22Rv1 (cell line): Measurements from ENCODE around the gene TMEM222.

ENCODE experiments used
- CTCF ChIP-seq: fragments of 450-650 bp; IDR thresholded peaks from 2 replicates; pipeline ENCODE4 v1.5.1; 2017; ENCODE audit warnings: mild to moderate bottlenecking
- ZFX ChIP-seq: fragments of 450-650 bp; IDR thresholded peaks from 2 replicates; pipeline ENCODE4 v1.6.1; 2017; ENCODE audit warnings: antibody characterized with exemption, borderline replicate concordance

DNA sequence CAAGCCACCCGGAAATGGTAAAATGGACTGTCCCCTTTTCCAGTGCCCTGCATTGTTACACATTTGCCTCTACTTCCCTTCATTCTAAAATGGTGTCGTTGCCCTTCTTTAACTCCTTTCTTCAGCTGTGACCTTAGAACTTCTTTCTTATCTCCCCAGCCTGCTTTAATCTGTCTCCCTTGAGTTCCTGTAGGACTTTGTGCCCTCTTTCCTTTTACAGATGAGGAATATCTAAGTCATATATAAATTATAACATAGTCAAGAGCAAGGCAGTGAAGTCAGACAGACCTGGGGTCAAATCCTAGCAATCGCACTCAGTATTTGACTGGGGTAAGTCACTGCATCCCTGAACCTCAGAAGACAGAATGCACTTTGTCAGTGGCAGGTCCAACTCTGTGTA lies 31.4 kb upstream of the TMEM222 start:
- TF ChIP-seq CTCF (no peak), ZFX (no peak)
